Neural cell (in vitro differentiated cells): Measurements from ENCODE around the gene FAM227B. TPM values are rescaled to one million over a fixed set of nuclear protein-coding genes. Genes with fewer than 3 reads are reported as not detected.

Source experiments
- H2AFZ ChIP-seq: fragments of 200-600, 300-800 bp; sonication (generic), shearing (Covaris generic); 2 replicates; pipeline ENCODE4 v1.6.0; 2014; ENCODE audit warnings: low read depth, mild to moderate bottlenecking, antibody characterized with exemption, low read length, moderate library complexity
- H3F3A ChIP-seq: fragments of 200-600 bp; shearing (Covaris generic); 2 replicates; pipeline ENCODE4 v1.6.1; 2016; ENCODE audit warnings: mild to moderate bottlenecking, moderate library complexity, mixed read lengths, antibody characterized with exemption, low read length; ENCODE audit not compliant: insufficient read depth, poor library complexity, severe bottlenecking
- H3K27ac ChIP-seq: fragments of 200-600, 300-800 bp; sonication (generic), shearing (Covaris generic); 2 replicates; pipeline ENCODE4 v1.5.1; 2014; ENCODE audit warnings: mild to moderate bottlenecking, low read length, moderate library complexity
- H3K27me3 ChIP-seq: fragments of 300-800, 200-600 bp; sonication (generic), shearing (Covaris generic); 2 replicates; pipeline ENCODE4 v1.6.0; 2014; ENCODE audit warnings: mild to moderate bottlenecking, low read depth, low read length, moderate library complexity; ENCODE audit not compliant: insufficient read depth
- H3K36me3 ChIP-seq: fragments of 300-800, 200-600 bp; sonication (generic), shearing (Covaris generic); 2 replicates; pipeline ENCODE4 v1.5.1; 2014; ENCODE audit warnings: mild to moderate bottlenecking, antibody characterized with exemption, low read length, moderate library complexity; ENCODE audit not compliant: insufficient read depth
- H3K4me2 ChIP-seq: fragments of 300-800, 200-600 bp; sonication (generic), shearing (Covaris generic); 2 replicates; pipeline ENCODE4 v1.6.0; 2014; ENCODE audit warnings: mild to moderate bottlenecking, low read length
- H3K4me3 ChIP-seq: fragments of 300-800, 200-600 bp; sonication (generic), shearing (Covaris generic); 2 replicates; pipeline ENCODE4 v1.5.1; 2014; ENCODE audit warnings: mild to moderate bottlenecking, low read length, moderate library complexity
- H3K79me2 ChIP-seq: fragments of 200-600 bp; shearing (Covaris generic); replicated peaks from 2 replicates; pipeline ENCODE4 v1.6.0; 2014; ENCODE audit warnings: mild to moderate bottlenecking, low read length, moderate library complexity; ENCODE audit not compliant: insufficient read depth
- H3K9ac ChIP-seq: fragments of 300-800, 200-600 bp; sonication (generic), shearing (Covaris generic); 2 replicates; pipeline ENCODE4 v1.6.1; 2016; ENCODE audit warnings: mild to moderate bottlenecking, low read length, mixed read lengths
- H3K9me2 ChIP-seq: fragments of 200-600 bp; shearing (Covaris generic); 2 replicates; pipeline ENCODE4 v1.6.1; 2016; ENCODE audit warnings: mild to moderate bottlenecking, low read length, mixed read lengths; ENCODE audit not compliant: insufficient read depth
- H3K9me3 ChIP-seq: fragments of 200-600, 300-800 bp; sonication (generic), shearing (Covaris generic); 2 replicates; pipeline ENCODE4 v1.6.1; 2016; ENCODE audit warnings: mild to moderate bottlenecking, mixed run types, low read length, moderate library complexity, mixed read lengths
- H4K20me1 ChIP-seq: fragments of 200-600 bp; shearing (Covaris generic); 2 replicates; pipeline ENCODE4 v1.6.1; 2016; ENCODE audit warnings: mild to moderate bottlenecking, mixed run types; ENCODE audit not compliant: insufficient read depth
- EP300 ChIP-seq: fragments of 450-650 bp; conservative IDR thresholded peaks from 2 replicates; pipeline ENCODE4 v1.6.1; 2014; ENCODE audit warnings: antibody characterized with exemption, mild to moderate bottlenecking, moderate library complexity; ENCODE audit not compliant: poor library complexity, severe bottlenecking
- EZH2 ChIP-seq: fragments of 200-600, 300-800 bp; shearing (Covaris generic), sonication (generic); IDR thresholded peaks from 2 replicates; pipeline ENCODE4 v1.6.1; 2014; ENCODE audit warnings: antibody characterized with exemption, low read length, borderline replicate concordance, mild to moderate bottlenecking; ENCODE audit not compliant: insufficient read depth, poor library complexity, severe bottlenecking
- MXI1 ChIP-seq: fragments of 450-650 bp; conservative IDR thresholded peaks from 2 replicates; pipeline ENCODE4 v1.6.1; 2014; ENCODE audit warnings: antibody characterized with exemption, mild to moderate bottlenecking; ENCODE audit not compliant: poor library complexity, severe bottlenecking
- POLR2AphosphoS5 ChIP-seq: IDR thresholded peaks from 2 replicates; pipeline ENCODE4 v1.6.1; 2012
- RAD21 ChIP-seq: fragments of 450-650 bp; conservative IDR thresholded peaks from 2 replicates; pipeline ENCODE4 v1.6.1; 2014; ENCODE audit warnings: antibody characterized with exemption, mild to moderate bottlenecking, moderate library complexity
- SMC3 ChIP-seq: fragments of 450-650 bp; conservative IDR thresholded peaks from 2 replicates; pipeline ENCODE4 v1.6.1; 2014; ENCODE audit warnings: antibody characterized with exemption, mild to moderate bottlenecking, moderate library complexity; ENCODE audit not compliant: poor library complexity
- TAF1 ChIP-seq: IDR thresholded peaks from 2 replicates; pipeline ENCODE4 v1.6.1; 2012; ENCODE audit warnings: low read depth
- polyA plus RNA-seq: library from polyadenylated mRNA; depleted of rRNA; stranded (reverse); fragments of >200 nt; gene quantifications from 2 replicates; pipeline ENCODE4 v1.2.3, GENCODE V29; 2014
- TF ChIP-seq, protein P1 (sequence below): IDR thresholded peaks from 2 replicates; pipeline ENCODE4 v1.6.1; 2012; ENCODE audit warnings: borderline replicate concordance
- TF ChIP-seq, protein P2 (sequence below): fragments of 450-650 bp; IDR thresholded peaks from 2 replicates; pipeline ENCODE4 v1.5.1; 2014; ENCODE audit warnings: antibody characterized with exemption, mild to moderate bottlenecking, moderate library complexity; ENCODE audit not compliant: poor library complexity, severe bottlenecking

The FAM227B gene
- polyA plus RNA-seq, 1 donor from 2014 or later = 0.88 TPM

DNA sequence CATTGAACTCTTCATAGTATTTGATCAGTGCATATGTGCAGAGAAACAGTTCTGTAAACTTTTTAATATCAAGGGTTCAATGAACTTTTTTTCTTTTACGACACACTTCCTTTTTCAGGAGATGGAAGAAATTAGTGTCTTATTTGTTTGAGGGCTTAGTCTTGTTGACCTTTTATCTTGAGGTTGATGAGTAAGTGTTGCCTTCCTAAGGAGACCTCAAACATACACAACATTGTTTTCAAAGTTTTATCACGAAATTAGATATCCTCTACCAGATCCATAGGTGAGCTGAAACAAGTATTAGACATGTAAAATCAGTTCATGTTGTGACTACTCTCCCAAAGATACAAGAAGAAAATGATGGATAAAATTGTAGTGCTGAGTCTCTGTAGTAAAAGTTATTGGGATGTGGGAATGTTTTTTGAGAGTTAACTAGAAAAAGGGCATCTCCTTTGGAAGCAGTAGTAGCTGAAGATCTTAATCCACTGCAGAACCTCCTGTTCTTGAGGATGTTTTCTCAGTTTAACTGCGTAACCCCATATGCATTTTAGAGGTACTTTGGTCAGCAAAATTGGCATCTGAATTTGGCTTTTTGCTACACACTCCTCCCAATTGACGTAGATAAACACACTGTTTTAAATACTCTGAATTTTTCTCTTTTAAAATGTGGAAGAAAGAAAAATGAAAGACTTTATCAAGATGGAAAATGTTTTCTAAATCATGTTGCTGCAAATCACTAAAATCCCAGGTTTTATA is 333.8 kb downstream of the FAM227B start:
- Histone ChIP-seq H3K9me3 (no peaks in the 10 kb centered on the region), H2AFZ (no peak overlapping the region), H3K27me3 (no peaks in the 10 kb centered on the region), H3K9me2 (no peaks in the 10 kb centered on the region), H3K27ac (no peak overlapping the region), H3K36me3 (no peaks in the 10 kb centered on the region), H3K79me2 (no peaks in the 10 kb centered on the region), H3K9ac (no peak overlapping the region), H3K4me2 (no peak overlapping the region), H4K20me1 (no peaks in the 10 kb centered on the region), H3K4me3 (no peak overlapping the region), H3F3A (no peaks in the 10 kb centered on the region)
- no peak for TF ChIP-seq MXI1
- TF ChIP-seq TAF1 = no peak

DNA sequence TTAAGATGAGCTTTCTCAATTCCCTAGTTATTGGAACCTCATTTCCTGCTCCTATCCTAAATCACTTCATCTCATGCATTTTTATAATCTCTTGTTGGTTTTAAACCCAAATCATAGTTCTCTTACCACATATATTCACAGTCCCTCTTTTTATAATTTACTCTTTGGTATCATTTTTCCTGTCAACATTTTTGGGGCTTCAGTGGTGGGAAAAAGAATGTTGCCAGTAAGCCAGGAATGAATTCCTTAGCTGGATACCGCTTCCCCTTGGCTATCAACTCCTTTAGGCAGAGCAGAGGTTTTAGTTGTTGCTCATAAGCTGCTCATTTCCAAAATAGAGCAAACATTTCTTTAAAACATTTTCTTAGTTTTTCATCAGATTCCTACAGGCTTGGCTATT is 338.3 kb downstream of the FAM227B start:
- H3K27ac ChIP-seq = no peak overlapping the region
- H3K9me3 ChIP-seq = no peaks in the 10 kb centered on the region
- H3K4me3 ChIP-seq = no peak overlapping the region
- no peak overlapping the region for H3K9ac ChIP-seq
- no peak overlapping the region for H3K4me2 ChIP-seq
- H3K36me3 ChIP-seq = no peaks in the 10 kb centered on the region
- no peaks in the 10 kb centered on the region for H3K9me2 ChIP-seq
- H3K79me2 ChIP-seq = no peaks in the 10 kb centered on the region
- no peaks in the 10 kb centered on the region for H3F3A ChIP-seq
- no peak for TF ChIP-seq EP300
- TF ChIP-seq, protein P1, sequence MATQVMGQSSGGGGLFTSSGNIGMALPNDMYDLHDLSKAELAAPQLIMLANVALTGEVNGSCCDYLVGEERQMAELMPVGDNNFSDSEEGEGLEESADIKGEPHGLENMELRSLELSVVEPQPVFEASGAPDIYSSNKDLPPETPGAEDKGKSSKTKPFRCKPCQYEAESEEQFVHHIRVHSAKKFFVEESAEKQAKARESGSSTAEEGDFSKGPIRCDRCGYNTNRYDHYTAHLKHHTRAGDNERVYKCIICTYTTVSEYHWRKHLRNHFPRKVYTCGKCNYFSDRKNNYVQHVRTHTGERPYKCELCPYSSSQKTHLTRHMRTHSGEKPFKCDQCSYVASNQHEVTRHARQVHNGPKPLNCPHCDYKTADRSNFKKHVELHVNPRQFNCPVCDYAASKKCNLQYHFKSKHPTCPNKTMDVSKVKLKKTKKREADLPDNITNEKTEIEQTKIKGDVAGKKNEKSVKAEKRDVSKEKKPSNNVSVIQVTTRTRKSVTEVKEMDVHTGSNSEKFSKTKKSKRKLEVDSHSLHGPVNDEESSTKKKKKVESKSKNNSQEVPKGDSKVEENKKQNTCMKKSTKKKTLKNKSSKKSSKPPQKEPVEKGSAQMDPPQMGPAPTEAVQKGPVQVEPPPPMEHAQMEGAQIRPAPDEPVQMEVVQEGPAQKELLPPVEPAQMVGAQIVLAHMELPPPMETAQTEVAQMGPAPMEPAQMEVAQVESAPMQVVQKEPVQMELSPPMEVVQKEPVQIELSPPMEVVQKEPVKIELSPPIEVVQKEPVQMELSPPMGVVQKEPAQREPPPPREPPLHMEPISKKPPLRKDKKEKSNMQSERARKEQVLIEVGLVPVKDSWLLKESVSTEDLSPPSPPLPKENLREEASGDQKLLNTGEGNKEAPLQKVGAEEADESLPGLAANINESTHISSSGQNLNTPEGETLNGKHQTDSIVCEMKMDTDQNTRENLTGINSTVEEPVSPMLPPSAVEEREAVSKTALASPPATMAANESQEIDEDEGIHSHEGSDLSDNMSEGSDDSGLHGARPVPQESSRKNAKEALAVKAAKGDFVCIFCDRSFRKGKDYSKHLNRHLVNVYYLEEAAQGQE = no peak
- TF ChIP-seq, protein P2, sequence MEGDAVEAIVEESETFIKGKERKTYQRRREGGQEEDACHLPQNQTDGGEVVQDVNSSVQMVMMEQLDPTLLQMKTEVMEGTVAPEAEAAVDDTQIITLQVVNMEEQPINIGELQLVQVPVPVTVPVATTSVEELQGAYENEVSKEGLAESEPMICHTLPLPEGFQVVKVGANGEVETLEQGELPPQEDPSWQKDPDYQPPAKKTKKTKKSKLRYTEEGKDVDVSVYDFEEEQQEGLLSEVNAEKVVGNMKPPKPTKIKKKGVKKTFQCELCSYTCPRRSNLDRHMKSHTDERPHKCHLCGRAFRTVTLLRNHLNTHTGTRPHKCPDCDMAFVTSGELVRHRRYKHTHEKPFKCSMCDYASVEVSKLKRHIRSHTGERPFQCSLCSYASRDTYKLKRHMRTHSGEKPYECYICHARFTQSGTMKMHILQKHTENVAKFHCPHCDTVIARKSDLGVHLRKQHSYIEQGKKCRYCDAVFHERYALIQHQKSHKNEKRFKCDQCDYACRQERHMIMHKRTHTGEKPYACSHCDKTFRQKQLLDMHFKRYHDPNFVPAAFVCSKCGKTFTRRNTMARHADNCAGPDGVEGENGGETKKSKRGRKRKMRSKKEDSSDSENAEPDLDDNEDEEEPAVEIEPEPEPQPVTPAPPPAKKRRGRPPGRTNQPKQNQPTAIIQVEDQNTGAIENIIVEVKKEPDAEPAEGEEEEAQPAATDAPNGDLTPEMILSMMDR = no peak
- TF ChIP-seq EZH2 = no peak
- TF ChIP-seq MXI1 = no peak
- no peak for TF ChIP-seq RAD21
- no peak for TF ChIP-seq POLR2AphosphoS5
- TF ChIP-seq TAF1 = no peak
- no peak for TF ChIP-seq SMC3
- no peaks in the 10 kb centered on the region for H4K20me1 ChIP-seq
- H3K27me3 ChIP-seq = no peaks in the 10 kb centered on the region
- H2AFZ ChIP-seq = no peak overlapping the region
